Hematopoietic multipotent progenitor cell treated with erythropoietin and hydrocortisone succinate and interleukin-3 and kit ligand, for 8 days (in vitro differentiated cells): ENCODE results near the gene SPEF1.

Experiments used
- DNase-seq: peaks from one replicate; pipeline ENCODE4 v3.0.0-alpha.2; 2015

SPEF1 gene

GRCh38 chr20:3728354-3728753 is 52.9 kb downstream of the SPEF1 start:
- DNase-seq: no peak
